ENCODE measurements around the gene DIDO1. TPM values are rescaled to one million over a fixed set of nuclear protein-coding genes. Genes with fewer than 3 reads are reported as not detected.

DIDO1 gene
- total and polyA plus RNA-seq, 2 of the 13 experiments (the other 11 are each of a cell fraction or from before 2014, with no cell fraction given) = 75.0 to 75.1 TPM

GRCh38 chr20:62923059-62923668 is 3.1 kb downstream of the DIDO1 start (continued):
- TF ChIP-seq, protein P1, sequence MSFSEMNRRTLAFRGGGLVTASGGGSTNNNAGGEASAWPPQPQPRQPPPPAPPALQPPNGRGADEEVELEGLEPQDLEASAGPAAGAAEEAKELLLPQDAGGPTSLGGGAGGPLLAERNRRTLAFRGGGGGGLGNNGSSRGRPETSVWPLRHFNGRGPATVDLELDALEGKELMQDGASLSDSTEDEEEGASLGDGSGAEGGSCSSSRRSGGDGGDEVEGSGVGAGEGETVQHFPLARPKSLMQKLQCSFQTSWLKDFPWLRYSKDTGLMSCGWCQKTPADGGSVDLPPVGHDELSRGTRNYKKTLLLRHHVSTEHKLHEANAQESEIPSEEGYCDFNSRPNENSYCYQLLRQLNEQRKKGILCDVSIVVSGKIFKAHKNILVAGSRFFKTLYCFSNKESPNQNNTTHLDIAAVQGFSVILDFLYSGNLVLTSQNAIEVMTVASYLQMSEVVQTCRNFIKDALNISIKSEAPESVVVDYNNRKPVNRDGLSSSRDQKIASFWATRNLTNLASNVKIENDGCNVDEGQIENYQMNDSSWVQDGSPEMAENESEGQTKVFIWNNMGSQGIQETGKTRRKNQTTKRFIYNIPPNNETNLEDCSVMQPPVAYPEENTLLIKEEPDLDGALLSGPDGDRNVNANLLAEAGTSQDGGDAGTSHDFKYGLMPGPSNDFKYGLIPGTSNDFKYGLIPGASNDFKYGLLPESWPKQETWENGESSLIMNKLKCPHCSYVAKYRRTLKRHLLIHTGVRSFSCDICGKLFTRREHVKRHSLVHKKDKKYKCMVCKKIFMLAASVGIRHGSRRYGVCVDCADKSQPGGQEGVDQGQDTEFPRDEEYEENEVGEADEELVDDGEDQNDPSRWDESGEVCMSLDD (CRISPR knock-in tag; IDR thresholded peaks at IDR 0.05; ENCODE audit: borderline replicate concordance) = 0 out of 2 replicates have a peak, but pooled peaks have one; percentile 27
- 0 out of 2 replicates have a peak, but pooled peaks have one; percentile 42 for TF ChIP-seq DNMT1 (CRISPR knock-in tag; IDR thresholded peaks at IDR 0.05)
- peak; percentile 99 for TF ChIP-seq ZNF264 (CRISPR knock-in tag; IDR thresholded peaks at IDR 0.05)
- TF ChIP-seq ZNF772 (CRISPR knock-in tag; IDR thresholded peaks at IDR 0.05) = 0 out of 2 replicates have a peak, but pooled peaks have one; percentile 47
- TF ChIP-seq, protein P2, sequence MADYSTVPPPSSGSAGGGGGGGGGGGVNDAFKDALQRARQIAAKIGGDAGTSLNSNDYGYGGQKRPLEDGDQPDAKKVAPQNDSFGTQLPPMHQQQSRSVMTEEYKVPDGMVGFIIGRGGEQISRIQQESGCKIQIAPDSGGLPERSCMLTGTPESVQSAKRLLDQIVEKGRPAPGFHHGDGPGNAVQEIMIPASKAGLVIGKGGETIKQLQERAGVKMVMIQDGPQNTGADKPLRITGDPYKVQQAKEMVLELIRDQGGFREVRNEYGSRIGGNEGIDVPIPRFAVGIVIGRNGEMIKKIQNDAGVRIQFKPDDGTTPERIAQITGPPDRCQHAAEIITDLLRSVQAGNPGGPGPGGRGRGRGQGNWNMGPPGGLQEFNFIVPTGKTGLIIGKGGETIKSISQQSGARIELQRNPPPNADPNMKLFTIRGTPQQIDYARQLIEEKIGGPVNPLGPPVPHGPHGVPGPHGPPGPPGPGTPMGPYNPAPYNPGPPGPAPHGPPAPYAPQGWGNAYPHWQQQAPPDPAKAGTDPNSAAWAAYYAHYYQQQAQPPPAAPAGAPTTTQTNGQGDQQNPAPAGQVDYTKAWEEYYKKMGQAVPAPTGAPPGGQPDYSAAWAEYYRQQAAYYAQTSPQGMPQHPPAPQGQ (CRISPR knock-in tag; IDR thresholded peaks at IDR 0.05; ENCODE audit: borderline replicate concordance) = peak; percentile 72; the same call in 1 of the 2 replicates
- TF ChIP-seq ZFP90 (CRISPR knock-in tag; IDR thresholded peaks at IDR 0.05; ENCODE audit: borderline replicate concordance) = peak; percentile 71; the same call in 1 of the 2 replicates
- peak; percentile 59; the same call in 1 of the 2 replicates for TF ChIP-seq ZNF766 (CRISPR knock-in tag; IDR thresholded peaks at IDR 0.05; ENCODE audit: borderline replicate concordance)
- TF ChIP-seq SPEN (CRISPR knock-in tag; IDR thresholded peaks at IDR 0.05; ENCODE audit: low read depth) = peak; percentile 49; the same call in 1 of the 2 replicates
- peak; percentile 28; the same call in 1 of the 2 replicates for TF ChIP-seq ZNF543 (CRISPR knock-in tag; IDR thresholded peaks at IDR 0.05)
- peak; percentile 87 for TF ChIP-seq BHLHE40 (IDR thresholded peaks at IDR 0.05; ENCODE audit: low read length)
- TF ChIP-seq ZBTB38 (CRISPR knock-in tag; IDR thresholded peaks at IDR 0.05) = peak; percentile 83
- TF ChIP-seq FOSL2 (CRISPR knock-in tag; IDR thresholded peaks at IDR 0.05) = peak; percentile 96
- TF ChIP-seq ZMYM2 (CRISPR knock-in tag; IDR thresholded peaks at IDR 0.05) = peak; percentile 93
- 0 out of 2 replicates have a peak, but pooled peaks have one; percentile 57 for TF ChIP-seq KAT7 (CRISPR knock-in tag; IDR thresholded peaks at IDR 0.05; ENCODE audit: borderline replicate concordance)
- peak; percentile 50; the same call in 1 of the 2 replicates for TF ChIP-seq KDM1A (CRISPR knock-in tag; IDR thresholded peaks at IDR 0.05)
- TF ChIP-seq FOSL1 (CRISPR knock-in tag; IDR thresholded peaks at IDR 0.05; ENCODE audit: borderline replicate concordance) = peak; percentile 75
- TF ChIP-seq RARA (CRISPR knock-in tag; IDR thresholded peaks at IDR 0.05) = peak; percentile 49; the same call in 1 of the 2 replicates
- peak; percentile 65; the same call in 1 of the 2 replicates for TF ChIP-seq ZNF274 (CRISPR knock-in tag; IDR thresholded peaks at IDR 0.05)
- TF ChIP-seq SAFB2 (CRISPR knock-in tag; IDR thresholded peaks at IDR 0.05; ENCODE audit: borderline replicate concordance, low read depth) = peak; percentile 64; the same call in 1 of the 2 replicates
- TF ChIP-seq HOXA5 (CRISPR knock-in tag; IDR thresholded peaks at IDR 0.05) = 0 out of 2 replicates have a peak, but pooled peaks have one; percentile 71
- 0 out of 2 replicates have a peak, but pooled peaks have one; percentile 43 for TF ChIP-seq ZNF333 (CRISPR knock-in tag; IDR thresholded peaks at IDR 0.05; ENCODE audit: borderline replicate concordance)
- TF ChIP-seq ZNF879 (CRISPR knock-in tag; IDR thresholded peaks at IDR 0.05) = 0 out of 2 replicates have a peak, but pooled peaks have one; percentile 30
- peak; percentile 35; the same call in 1 of the 2 replicates for TF ChIP-seq ETV5 (CRISPR knock-in tag; IDR thresholded peaks at IDR 0.05; ENCODE audit: borderline replicate concordance)
- TF ChIP-seq RAD21 (CRISPR knock-in tag; IDR thresholded peaks at IDR 0.05) = 0 out of 2 replicates have a peak, but pooled peaks have one; percentile 10
- TF ChIP-seq, protein P3, sequence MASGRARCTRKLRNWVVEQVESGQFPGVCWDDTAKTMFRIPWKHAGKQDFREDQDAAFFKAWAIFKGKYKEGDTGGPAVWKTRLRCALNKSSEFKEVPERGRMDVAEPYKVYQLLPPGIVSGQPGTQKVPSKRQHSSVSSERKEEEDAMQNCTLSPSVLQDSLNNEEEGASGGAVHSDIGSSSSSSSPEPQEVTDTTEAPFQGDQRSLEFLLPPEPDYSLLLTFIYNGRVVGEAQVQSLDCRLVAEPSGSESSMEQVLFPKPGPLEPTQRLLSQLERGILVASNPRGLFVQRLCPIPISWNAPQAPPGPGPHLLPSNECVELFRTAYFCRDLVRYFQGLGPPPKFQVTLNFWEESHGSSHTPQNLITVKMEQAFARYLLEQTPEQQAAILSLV (CRISPR knock-in tag; IDR thresholded peaks at IDR 0.05; ENCODE audit: borderline replicate concordance) = 0 out of 2 replicates have a peak, but pooled peaks have one; percentile 53

All from HepG2 (cell line).